Lung (tissue), 12 donors: ENCODE results near the gene LANCL3. TPM values are rescaled to one million over a fixed set of nuclear protein-coding genes. Genes with fewer than 3 reads are reported as not detected.

Experiments used
- ATAC-seq: fragments of 200-7000 bp; cut with Tn5 transposase; one replicate; pipeline ENCODE4 v1.9.1; 2020; ENCODE audit warnings: moderate number of reproducible peaks; ENCODE audit not compliant: insufficient read depth, low FRiP score
- DNase-seq, 3 donors: peaks; one replicate each; pipeline ENCODE4 v3.0.0-alpha.2; 2013 to 2017
- H3K27ac ChIP-seq, 2 donors: one replicate each; pipeline ENCODE4 v1.5.1; 2013; ENCODE audit warnings: mild to moderate bottlenecking in 2 of 2, moderate library complexity in 2 of 2, control low read depth in 1 of 2, inconsistent platforms in 1 of 2, low read depth in 1 of 2, low read length in 1 of 2
- H3K27me3 ChIP-seq, 3 donors: one replicate each; pipeline ENCODE4 v1.5.1; 2013; ENCODE audit warnings: low read length in 2 of 3; ENCODE audit not compliant: control insufficient read depth in 3 of 3, insufficient read depth in 3 of 3
- H3K36me3 ChIP-seq, 4 donors: one replicate each; pipeline ENCODE4 v1.5.1; 2013; ENCODE audit warnings: low read length in 4 of 4, mild to moderate bottlenecking in 1 of 4, moderate library complexity in 1 of 4; ENCODE audit not compliant: control insufficient read depth in 4 of 4, insufficient read depth in 4 of 4
- H3K4me1 ChIP-seq, 5 donors: one replicate each; pipeline ENCODE4 v1.5.1; 2013; ENCODE audit warnings: low read length in 5 of 5, mild to moderate bottlenecking in 2 of 5, moderate library complexity in 1 of 5; ENCODE audit not compliant: control insufficient read depth in 5 of 5, insufficient read depth in 5 of 5
- H3K4me3 ChIP-seq: one replicate; pipeline ENCODE4 v1.5.1; 2013; ENCODE audit warnings: mild to moderate bottlenecking, control low read depth, moderate library complexity
- H3K9ac ChIP-seq, 2 donors: one replicate each; pipeline ENCODE4 v1.5.1; 2013; ENCODE audit warnings: low read length in 2 of 2, control low read depth in 1 of 2; ENCODE audit not compliant: insufficient read depth in 1 of 2
- H3K9me3 ChIP-seq, 4 donors: one replicate each; pipeline ENCODE4 v1.5.1; 2013; ENCODE audit warnings: low read length in 3 of 4, mild to moderate bottlenecking in 1 of 4, moderate library complexity in 1 of 4; ENCODE audit not compliant: control insufficient read depth in 4 of 4, insufficient read depth in 3 of 4
- CTCF ChIP-seq: IDR thresholded peaks from 2 replicates; pipeline ENCODE4 v1.5.1; 2012; ENCODE audit warnings: mild to moderate bottlenecking; ENCODE audit errors: control extremely low read depth, extremely low read depth
- WGBS, 2 donors: extraction: QIAGEN DNeasy Blood & Tissue Kit; methylation state at CpG; one replicate each; pipeline ENCODE4 v1.1.7; 2013; 5-methylcytosine and 5-hydroxymethylcytosine counted together
- polyA plus RNA-seq, 2 donors: library from polyadenylated mRNA; stranded (reverse); fragments of 200-250 nt; gene quantifications; one replicate each; pipeline ENCODE4 v1.2.1, GENCODE V29; 2013
- total RNA-seq, 2 donors: library from RNA; depleted of rRNA in 1 of 2; stranded (reverse); fragments of >200 nt in 1 of 2; gene quantifications; one replicate each; pipeline ENCODE4 v1.2.1, GENCODE V29; 2014 to 2021
- donor health status: control.
- donor health status: control.
- donor health status: Bipolar disorder and iron deficiency.
- donor health status: healthy.
- donor health status: DM: yes; HTN: yes; CAD: no.

The LANCL3 gene
- total and polyA plus RNA-seq, 4 donors = 0.43 to 10.7 (median 1.4) TPM

GRCh38 chrX:37684426-37684825, 113.0 kb downstream of the LANCL3 start:
- Histone ChIP-seq H3K27ac (peak overlapping the region in 1 of 2 donors; percentile 75), H3K4me1 (peaks cover 0 to 12% (median 0%) of the 10 kb centered on the region in 5 donors), H3K4me3 (no peak overlapping the region), H3K9me3 (no peaks in the 10 kb centered on the region), H3K36me3 (no peaks in the 10 kb centered on the region), H3K9ac (no peak overlapping the region), H3K27me3 (peaks cover 5 to 15% (median 7%) of the 10 kb centered on the region in 3 donors)
- DNase-seq (peak in 2 of 3 donors; percentile 29 to 49), ATAC-seq (no peak)
- TF ChIP-seq CTCF = no peak

DNA sequence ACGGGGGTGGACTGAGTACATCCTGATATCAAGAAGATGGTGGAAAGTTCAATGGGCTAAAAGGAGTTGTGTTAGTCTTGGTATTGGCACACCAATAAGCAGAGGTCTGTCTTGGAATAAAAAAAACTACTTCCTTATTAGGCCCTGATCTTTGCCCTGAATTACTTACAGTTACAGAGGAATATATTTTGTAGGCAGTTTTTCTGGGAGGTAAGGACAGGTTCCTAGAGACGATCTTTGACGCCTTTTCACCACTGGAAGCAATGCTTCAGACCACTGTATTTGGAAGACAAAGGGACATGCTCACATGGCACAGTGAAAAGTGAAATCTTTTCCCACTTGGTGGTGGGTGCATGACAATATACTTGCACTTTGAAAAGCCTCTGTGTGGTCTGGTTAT, 113.5 kb downstream of the LANCL3 start:
- ATAC-seq (no peak), DNase-seq (no peak)
- Histone ChIP-seq H3K4me3 (no peak overlapping the region), H3K27ac (peak overlapping the region in 1 of 2 donors; percentile 75), H3K27me3 (peaks cover 5 to 18% (median 7%) of the 10 kb centered on the region in 3 donors), H3K36me3 (no peaks in the 10 kb centered on the region), H3K9me3 (no peaks in the 10 kb centered on the region), H3K4me1 (peaks cover 0 to 12% (median 0%) of the 10 kb centered on the region in 5 donors), H3K9ac (no peak overlapping the region)
- no peak for TF ChIP-seq CTCF
- 82 to 90% methylated on average over 3 of the region's 3 CpGs for WGBS, 2 donors

DNA sequence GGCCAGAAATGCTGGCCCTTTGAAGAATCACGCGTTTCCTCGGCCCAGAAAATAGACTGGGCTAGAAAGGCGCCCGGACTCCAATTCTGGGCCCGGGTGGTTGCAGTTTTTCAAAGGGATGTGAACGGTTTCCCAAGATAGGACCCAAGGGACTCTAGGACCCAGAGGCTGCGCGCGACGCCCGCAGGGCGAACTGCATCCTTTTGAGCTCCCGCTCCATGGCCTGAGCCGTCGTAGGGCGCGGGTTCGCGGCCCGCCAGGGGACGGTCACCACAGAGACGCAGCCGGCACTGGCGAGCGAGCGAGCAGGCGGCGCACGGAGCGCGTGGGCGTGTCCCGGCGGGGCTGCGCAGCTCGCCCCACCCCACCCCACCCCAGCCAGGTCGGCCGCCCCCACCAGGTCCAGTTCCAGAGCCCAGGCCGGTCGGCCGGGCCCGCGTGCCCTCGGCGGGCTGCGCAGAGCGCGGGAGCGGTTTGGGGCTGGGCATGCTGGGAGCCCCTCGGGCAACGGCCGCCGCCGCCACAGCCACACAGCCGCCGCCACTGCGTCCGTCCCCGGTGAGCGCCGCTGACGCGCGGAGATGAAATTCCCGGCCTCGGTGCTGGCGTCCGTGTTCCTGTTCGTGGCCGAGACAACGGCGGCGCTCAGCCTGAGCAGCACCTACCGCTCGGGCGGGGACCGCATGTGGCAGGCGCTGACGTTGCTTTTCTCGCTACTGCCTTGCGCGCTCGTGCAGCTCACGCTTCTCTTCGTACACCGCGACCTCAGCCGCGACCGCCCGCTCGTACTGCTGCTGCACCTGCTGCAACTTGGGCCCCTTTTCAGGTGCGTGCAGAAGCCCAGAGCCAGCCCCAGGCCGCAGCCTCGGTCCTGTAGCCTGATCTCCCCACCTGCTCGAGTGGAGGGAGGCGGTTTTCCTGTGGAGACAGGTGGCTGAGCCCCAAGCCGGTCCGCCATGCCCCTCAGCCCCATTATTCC, 114.2 kb downstream of the LANCL3 start, which contains the start of gene XK:
Gene XK, plus strand, starts transcription at position 411 of the 979 bp plus-strand sequence. Its CDS starts 171 bp downstream, at position 582.
- no peak for TF ChIP-seq CTCF
- peak; percentile 77 for ATAC-seq
- Histone ChIP-seq H3K27ac (peak within 1 kb of the TSS; percentile 35 to 75), H3K4me1 (peaks cover 0 to 12% (median 0%) of the 10 kb centered on the region in 5 donors), H3K9me3 (no peaks in the 10 kb centered on the region), H3K4me3 (peak within 1 kb of the TSS; percentile 37), H3K36me3 (no peaks in the 10 kb centered on the region), H3K9ac (no peak within 1 kb of the TSS), H3K27me3 (peaks cover 7 to 25% (median 8%) of the 10 kb centered on the region in 3 donors)
- DNase-seq = peak; percentile 34 to 50 (median 45)
- 8 to 33% methylated on average over 35 to 100 of the region's 100 CpGs for WGBS, 2 donors
